DOHH2 (cell line): ENCODE results near the gene HNRNPM.

ENCODE experiments used
- EZH2phosphoT487 ChIP-seq: fragments of 200-600 bp; sonication (generic); IDR thresholded peaks from 2 replicates; pipeline ENCODE4 v1.6.1; 2017; ENCODE audit warnings: borderline replicate concordance, mild to moderate bottlenecking, antibody characterized with exemption, low read length, moderate library complexity, mixed read lengths
- TF ChIP-seq, protein P1 (sequence below): fragments of 200-600 bp; sonication (generic); IDR thresholded peaks from one replicate; pipeline ENCODE4 v1.5.1; 2014; ENCODE audit warnings: antibody characterized with exemption, mild to moderate bottlenecking, low read depth, low read length; ENCODE audit not compliant: poor library complexity, severe bottlenecking

DNA sequence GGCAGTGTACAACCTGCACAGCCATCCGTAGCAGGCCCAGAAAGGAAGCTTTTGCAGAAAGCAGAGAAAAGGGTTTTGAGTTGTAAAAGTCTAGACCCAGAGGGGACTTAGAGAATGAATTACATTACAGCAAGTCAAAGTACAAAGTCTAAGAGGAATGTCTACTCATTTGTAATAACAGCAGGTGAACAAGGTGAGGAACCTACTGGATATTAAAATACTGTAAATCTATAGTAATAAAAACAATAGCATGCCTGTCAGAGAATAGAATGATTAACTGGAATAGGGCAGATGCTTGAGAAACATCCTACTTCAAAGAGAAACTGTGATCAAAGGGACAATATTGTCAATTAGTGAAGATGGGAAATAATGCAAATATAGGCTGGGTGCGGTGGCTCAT is 87.5 kb downstream of the HNRNPM start:
- TF ChIP-seq, protein P1, sequence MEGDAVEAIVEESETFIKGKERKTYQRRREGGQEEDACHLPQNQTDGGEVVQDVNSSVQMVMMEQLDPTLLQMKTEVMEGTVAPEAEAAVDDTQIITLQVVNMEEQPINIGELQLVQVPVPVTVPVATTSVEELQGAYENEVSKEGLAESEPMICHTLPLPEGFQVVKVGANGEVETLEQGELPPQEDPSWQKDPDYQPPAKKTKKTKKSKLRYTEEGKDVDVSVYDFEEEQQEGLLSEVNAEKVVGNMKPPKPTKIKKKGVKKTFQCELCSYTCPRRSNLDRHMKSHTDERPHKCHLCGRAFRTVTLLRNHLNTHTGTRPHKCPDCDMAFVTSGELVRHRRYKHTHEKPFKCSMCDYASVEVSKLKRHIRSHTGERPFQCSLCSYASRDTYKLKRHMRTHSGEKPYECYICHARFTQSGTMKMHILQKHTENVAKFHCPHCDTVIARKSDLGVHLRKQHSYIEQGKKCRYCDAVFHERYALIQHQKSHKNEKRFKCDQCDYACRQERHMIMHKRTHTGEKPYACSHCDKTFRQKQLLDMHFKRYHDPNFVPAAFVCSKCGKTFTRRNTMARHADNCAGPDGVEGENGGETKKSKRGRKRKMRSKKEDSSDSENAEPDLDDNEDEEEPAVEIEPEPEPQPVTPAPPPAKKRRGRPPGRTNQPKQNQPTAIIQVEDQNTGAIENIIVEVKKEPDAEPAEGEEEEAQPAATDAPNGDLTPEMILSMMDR: no peak
- no peak for TF ChIP-seq EZH2phosphoT487
